ENCODE results near the gene COPZ2. TPM values are rescaled to one million over a fixed set of nuclear protein-coding genes. Genes with fewer than 3 reads are reported as not detected.

COPZ2 gene
- total RNA-seq, 1 experiment from 2014 or later, result not detected

GRCh38 chr17:47982645-47983390 is 54.8 kb downstream of the COPZ2 start:
- H3K4me2 ChIP-seq (ENCODE audit: low read length), result no peak overlapping the region
- BruUV-seq (replicated peaks), result no TSS peak
- H3K9ac ChIP-seq (ENCODE audit: low read length), result no peak overlapping the region
- no peak overlapping the region for H3K27ac ChIP-seq (ENCODE audit: low read depth, low read length)
- POLR2A ChIA-PET, result interaction anchor here (1.4 kb wide), 1 partner anchor 13 kb away, joined by 4 read pairs; no protein-coding TSS in a partner anchor
- H3K9me3 ChIP-seq (ENCODE audit: control insufficient read depth in 1 of 2, insufficient read depth in 1 of 2, low read depth in 1 of 2, low read length in 2 of 2), result no peaks in the 10 kb centered on the region
- no peaks in the 10 kb centered on the region for H3K9me2 ChIP-seq (ENCODE audit: insufficient read depth)
- intact Hi-C loops (cut with micrococcal nuclease), result no loop called here
- TF ChIP-seq ZNF274 (IDR thresholded peaks at IDR 0.05; ENCODE audit: low read depth, low read length) (no peak), POLR2A (IDR thresholded peaks at IDR 0.05; ENCODE audit: borderline replicate concordance, extremely low read depth, insufficient read depth, insufficient read length) (no peak), CBX3 (IDR thresholded peaks at IDR 0.05; ENCODE audit: low read depth) (no peak), ZFX (IDR thresholded peaks at IDR 0.05) (no peak), REST (IDR thresholded peaks at IDR 0.05; ENCODE audit: low read depth) (no peak), EZH2phosphoT487 (IDR thresholded peaks at IDR 0.05; ENCODE audit: borderline replicate concordance) (no peak), SP1 (IDR thresholded peaks at IDR 0.05; ENCODE audit: low read depth) (no peak), ZBTB33 (IDR thresholded peaks at IDR 0.05; ENCODE audit: extremely low read depth, insufficient replicate concordance, low read length) (no peak), YY1 (IDR thresholded peaks at IDR 0.05; ENCODE audit: extremely low read depth, insufficient replicate concordance, low read depth, low read length) (no peak)
- no peaks in the 10 kb centered on the region for H3K4me1 ChIP-seq (ENCODE audit: control insufficient read depth in 1 of 2, insufficient read depth in 2 of 2, low read length in 2 of 2)
- peaks cover 40 to 44% of the 10 kb centered on the region in 2 experiments for H3K36me3 ChIP-seq (ENCODE audit: control insufficient read depth in 1 of 2, insufficient read depth in 2 of 2, low read length in 2 of 2)
- H2AFZ ChIP-seq (ENCODE audit: low read depth, low read length, poor library complexity, severe bottlenecking), result no peak overlapping the region
- no peaks in the 10 kb centered on the region for H3K27me3 ChIP-seq (ENCODE audit: insufficient read depth, low read length)
- H4K20me1 ChIP-seq (ENCODE audit: insufficient read depth), result no peaks in the 10 kb centered on the region
- CTCF ChIA-PET, result interaction anchor here (5.5 kb wide), 1 partner anchor 36 kb away, joined by 46 read pairs; no protein-coding TSS in a partner anchor
- no peak for DNase-seq (ENCODE audit: low read depth, low spot score)
- H3K4me3 ChIP-seq (replicated peaks in 1 of 2; ENCODE audit: low read depth in 1 of 2, low read length in 2 of 2), result no peak overlapping the region
- no peak for ATAC-seq
- no peaks in the 10 kb centered on the region for H3K79me2 ChIP-seq (ENCODE audit: insufficient read depth, low read length)
- RAD21 ChIA-PET (ENCODE audit: low non-redundant PET in 1 of 2, low total read pairs in 2 of 2, uncharacterized antibody in 2 of 2, unreplicated experiment in 2 of 2), result no interaction called here

Measured in HCT116 (cell line).